ENCODE measurements around the gene DEPP1.

DEPP1 gene

GRCh38 chr10:44958196-44958897, 20.3 kb downstream of the DEPP1 start:
- Mint-ChIP-seq H3K27ac (peak overlapping the region; percentile 71), H3K4me3 (peak overlapping the region; percentile 86), H3K4me1 (peaks cover 54% of the 10 kb centered on the region), H3K27me3 (no peaks in the 10 kb centered on the region), H3K9me3 (no peaks in the 10 kb centered on the region), H3K36me3 (peaks cover 30% of the 10 kb centered on the region)
- ATAC-seq: no peak

GRCh38 chr10:44956717-44957706, 21.6 kb downstream of the DEPP1 start:
- H3K27ac Mint-ChIP-seq: no peak overlapping the region
- H3K4me3 Mint-ChIP-seq: peak overlapping the region; percentile 18
- peaks cover 42% of the 10 kb centered on the region for H3K4me1 Mint-ChIP-seq
- ATAC-seq: no peak
- H3K36me3 Mint-ChIP-seq: peaks cover 35% of the 10 kb centered on the region
- no peaks in the 10 kb centered on the region for H3K27me3 Mint-ChIP-seq
- no peaks in the 10 kb centered on the region for H3K9me3 Mint-ChIP-seq

GRCh38 chr10:44956226-44956625, 22.4 kb downstream of the DEPP1 start:
- no peaks in the 10 kb centered on the region for H3K27me3 Mint-ChIP-seq
- H3K36me3 Mint-ChIP-seq: peaks cover 35% of the 10 kb centered on the region
- no peak overlapping the region for H3K4me3 Mint-ChIP-seq
- no peaks in the 10 kb centered on the region for H3K9me3 Mint-ChIP-seq
- H3K4me1 Mint-ChIP-seq: peaks cover 40% of the 10 kb centered on the region
- no peak overlapping the region for H3K27ac Mint-ChIP-seq
- ATAC-seq: no peak

GRCh38 chr10:44955413-44956070, 23.1 kb downstream of the DEPP1 start:
- Mint-ChIP-seq H3K36me3 (peaks cover 35% of the 10 kb centered on the region), H3K4me3 (no peak overlapping the region), H3K9me3 (no peaks in the 10 kb centered on the region), H3K4me1 (peaks cover 38% of the 10 kb centered on the region), H3K27me3 (no peaks in the 10 kb centered on the region), H3K27ac (no peak overlapping the region)
- ATAC-seq: no peak

- no peak overlapping the region for H3K4me3 Mint-ChIP-seq
- no peak for ATAC-seq
- no peaks in the 10 kb centered on the region for H3K9me3 Mint-ChIP-seq
- H3K27ac Mint-ChIP-seq: peak overlapping the region; percentile 2
- peaks cover 35% of the 10 kb centered on the region for H3K36me3 Mint-ChIP-seq
- H3K27me3 Mint-ChIP-seq: no peaks in the 10 kb centered on the region
- H3K4me1 Mint-ChIP-seq: peaks cover 41% of the 10 kb centered on the region
Observed at GRCh38 chr10:44954962-44955361, 23.6 kb downstream of the DEPP1 start.

- Mint-ChIP-seq H3K27me3 (no peaks in the 10 kb centered on the region), H3K4me1 (peaks cover 46% of the 10 kb centered on the region), H3K4me3 (no peak overlapping the region), H3K9me3 (no peaks in the 10 kb centered on the region), H3K27ac (no peak overlapping the region), H3K36me3 (peaks cover 35% of the 10 kb centered on the region)
- no peak for ATAC-seq
Observed at GRCh38 chr10:44954042-44954441, 24.6 kb downstream of the DEPP1 start.

GRCh38 chr10:44952779-44953231, 25.8 kb downstream of the DEPP1 start:
- no peaks in the 10 kb centered on the region for H3K9me3 Mint-ChIP-seq
- peaks cover 46% of the 10 kb centered on the region for H3K4me1 Mint-ChIP-seq
- ATAC-seq: no peak
- H3K4me3 Mint-ChIP-seq: no peak overlapping the region
- H3K27me3 Mint-ChIP-seq: no peaks in the 10 kb centered on the region
- peaks cover 35% of the 10 kb centered on the region for H3K36me3 Mint-ChIP-seq
- H3K27ac Mint-ChIP-seq: no peak overlapping the region

- peaks cover 45% of the 10 kb centered on the region for H3K4me1 Mint-ChIP-seq
- H3K36me3 Mint-ChIP-seq: peaks cover 27% of the 10 kb centered on the region
- no peaks in the 10 kb centered on the region for H3K9me3 Mint-ChIP-seq
- no peak for ATAC-seq
- no peak overlapping the region for H3K27ac Mint-ChIP-seq
- H3K4me3 Mint-ChIP-seq: no peak overlapping the region
- H3K27me3 Mint-ChIP-seq: no peaks in the 10 kb centered on the region
Observed at GRCh38 chr10:44951576-44952226, 26.9 kb downstream of the DEPP1 start.

GRCh38 chr10:44950326-44951225, 28.0 kb downstream of the DEPP1 start:
- peaks cover 54% of the 10 kb centered on the region for H3K4me1 Mint-ChIP-seq
- peaks cover 15% of the 10 kb centered on the region for H3K36me3 Mint-ChIP-seq
- no peaks in the 10 kb centered on the region for H3K27me3 Mint-ChIP-seq
- ATAC-seq: peak; percentile 52
- H3K4me3 Mint-ChIP-seq: no peak overlapping the region
- H3K27ac Mint-ChIP-seq: peak overlapping the region; percentile 50
- H3K9me3 Mint-ChIP-seq: peaks cover 3% of the 10 kb centered on the region

GRCh38 chr10:44949915-44950314, 28.7 kb downstream of the DEPP1 start:
- peak overlapping the region; percentile 50 for H3K27ac Mint-ChIP-seq
- H3K4me3 Mint-ChIP-seq: no peak overlapping the region
- H3K4me1 Mint-ChIP-seq: peaks cover 53% of the 10 kb centered on the region

GRCh38 chr10:44949127-44949802, 29.3 kb downstream of the DEPP1 start:
- Mint-ChIP-seq H3K27ac (peak overlapping the region; percentile 50), H3K27me3 (no peaks in the 10 kb centered on the region), H3K36me3 (peaks cover 20% of the 10 kb centered on the region), H3K4me3 (no peak overlapping the region), H3K9me3 (peaks cover 11% of the 10 kb centered on the region), H3K4me1 (peaks cover 48% of the 10 kb centered on the region)
- no peak for ATAC-seq

More at GRCh38 chr10:44949915-44950314, 28.7 kb downstream of the DEPP1 start:
- no peak for ATAC-seq
- H3K27me3 Mint-ChIP-seq: no peaks in the 10 kb centered on the region
- peaks cover 6% of the 10 kb centered on the region for H3K9me3 Mint-ChIP-seq
- peaks cover 19% of the 10 kb centered on the region for H3K36me3 Mint-ChIP-seq

GRCh38 chr10:44948642-44949041, 30.0 kb downstream of the DEPP1 start:
- no peak for ATAC-seq
- H3K4me3 Mint-ChIP-seq: no peak overlapping the region
- H3K27me3 Mint-ChIP-seq: no peaks in the 10 kb centered on the region
- H3K9me3 Mint-ChIP-seq: peaks cover 14% of the 10 kb centered on the region
- H3K27ac Mint-ChIP-seq: peak overlapping the region; percentile 43
- peaks cover 48% of the 10 kb centered on the region for H3K4me1 Mint-ChIP-seq
- H3K36me3 Mint-ChIP-seq: peaks cover 23% of the 10 kb centered on the region

GRCh38 chr10:44947371-44948152, 31.0 kb downstream of the DEPP1 start:
- peaks cover 48% of the 10 kb centered on the region for H3K4me1 Mint-ChIP-seq
- H3K9me3 Mint-ChIP-seq: peaks cover 14% of the 10 kb centered on the region
- H3K4me3 Mint-ChIP-seq: peak overlapping the region; percentile 4
- peak; percentile 86 for ATAC-seq
- peaks cover 15% of the 10 kb centered on the region for H3K36me3 Mint-ChIP-seq
- peak overlapping the region; percentile 43 for H3K27ac Mint-ChIP-seq
- H3K27me3 Mint-ChIP-seq: no peaks in the 10 kb centered on the region
